T47D (cell line): ENCODE data around the gene NXPE4.
"Not testable (repeated sequence)": the region's sequence is repeated elsewhere in the genome, so short reads cannot be mapped to it uniquely, and the experiment has no call there.

Experiments used
- DNase-seq, 2 experiments: peaks; one replicate each; pipeline versions ENCODE4 v3.0.0 to v3.0.0-alpha.2; 2011 to 2012; ENCODE audit warnings: low read depth in 1 of 2, low spot score in 1 of 2
- JUND ChIP-seq: IDR thresholded peaks from 2 replicates; pipeline ENCODE4 v1.6.1; 2012; ENCODE audit warnings: low read depth
- in situ Hi-C: cut with HindIII; loops from 2 replicates; pipeline ENCODE4 v1.10.0; 2016; ENCODE audit warnings: low sequenced_read_pairs, low pct_unique_long_range_greater_than_20kb

NXPE4 gene

DNA sequence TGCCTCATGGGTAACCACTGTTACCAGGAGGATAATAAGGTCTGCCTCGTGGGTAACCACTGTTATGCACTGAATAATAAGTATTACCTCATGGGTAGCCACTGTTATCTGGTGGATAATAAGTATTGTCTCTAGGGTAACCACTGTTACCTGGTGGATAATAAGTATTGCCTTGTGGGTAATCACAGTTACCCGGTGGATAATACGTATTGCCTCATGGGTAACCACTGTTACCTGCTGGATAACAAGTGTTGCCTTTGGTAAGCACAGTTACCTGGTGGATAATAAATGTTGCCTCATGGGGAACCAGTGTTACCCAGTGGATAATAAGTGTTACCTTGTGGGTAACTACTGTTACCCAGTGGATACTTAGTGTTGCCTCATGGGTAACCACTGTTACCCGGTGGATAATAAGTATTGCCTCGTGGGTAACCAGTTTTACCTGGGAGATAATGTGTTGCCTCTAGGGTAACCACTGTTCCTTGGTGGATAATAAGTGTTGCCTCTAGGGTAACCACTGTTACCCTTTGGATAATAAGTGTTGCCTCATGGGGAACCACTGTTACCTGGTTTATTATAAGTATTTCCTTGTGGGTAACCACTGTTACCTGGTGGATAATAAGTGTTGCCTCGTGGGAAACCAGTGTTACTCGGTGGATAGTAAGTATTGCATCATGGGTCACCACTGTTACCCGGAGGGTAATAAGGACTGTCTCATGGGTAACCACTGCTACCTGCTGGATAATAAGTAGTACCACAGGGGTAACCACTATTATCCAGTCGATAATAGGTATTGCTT is 10.6 kb upstream of the NXPE4 start:
- DNase-seq = peak in 1 of 2 experiments; percentile 30
- no peak for TF ChIP-seq JUND
- in situ Hi-C loops = no loop called here

DNA sequence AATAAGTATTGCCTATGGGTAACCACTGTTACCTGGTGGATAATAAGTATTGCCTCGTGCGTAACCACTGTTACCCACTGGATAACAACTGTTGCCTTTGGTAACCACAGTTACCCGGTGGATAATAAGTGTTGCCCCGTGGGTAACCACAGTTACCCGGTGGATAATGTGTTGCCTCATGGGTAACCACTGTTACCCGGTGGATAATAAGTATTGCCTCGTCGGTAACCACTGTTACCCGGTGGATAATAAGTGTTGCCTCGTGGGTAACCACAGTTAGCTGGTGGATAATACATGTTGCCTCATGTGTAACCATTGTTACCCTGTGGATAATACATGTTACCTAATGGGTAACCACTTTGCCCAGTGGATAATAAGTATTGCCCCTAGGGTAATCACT is 9.8 kb upstream of the NXPE4 start:
- no peak for TF ChIP-seq JUND

DNA sequence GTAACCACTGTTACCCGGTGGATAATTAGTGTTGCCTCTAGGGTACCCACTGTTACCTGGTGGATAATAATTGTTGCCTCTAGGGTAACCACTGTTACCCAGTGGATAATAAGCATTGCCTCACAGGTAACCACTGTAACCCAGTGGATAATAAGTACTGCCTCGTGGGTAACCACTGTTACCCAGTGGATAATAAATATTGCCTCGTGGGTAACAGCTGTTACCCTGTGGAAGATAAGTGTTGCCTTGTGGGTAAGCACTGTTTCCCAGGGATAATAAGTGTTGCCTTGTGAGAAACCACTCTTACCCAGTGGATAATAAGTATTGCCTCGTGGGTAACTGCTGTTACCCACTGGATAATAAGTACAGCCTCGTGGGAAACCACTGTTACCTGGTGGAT is 9.3 kb upstream of the NXPE4 start:
- in situ Hi-C loops = no loop called here
- no peak for TF ChIP-seq JUND
- DNase-seq = no peak

More for the DNA sequence above, 9.8 kb upstream of the NXPE4 start:
- in situ Hi-C loops = no loop called here
- DNase-seq = no peak

DNA sequence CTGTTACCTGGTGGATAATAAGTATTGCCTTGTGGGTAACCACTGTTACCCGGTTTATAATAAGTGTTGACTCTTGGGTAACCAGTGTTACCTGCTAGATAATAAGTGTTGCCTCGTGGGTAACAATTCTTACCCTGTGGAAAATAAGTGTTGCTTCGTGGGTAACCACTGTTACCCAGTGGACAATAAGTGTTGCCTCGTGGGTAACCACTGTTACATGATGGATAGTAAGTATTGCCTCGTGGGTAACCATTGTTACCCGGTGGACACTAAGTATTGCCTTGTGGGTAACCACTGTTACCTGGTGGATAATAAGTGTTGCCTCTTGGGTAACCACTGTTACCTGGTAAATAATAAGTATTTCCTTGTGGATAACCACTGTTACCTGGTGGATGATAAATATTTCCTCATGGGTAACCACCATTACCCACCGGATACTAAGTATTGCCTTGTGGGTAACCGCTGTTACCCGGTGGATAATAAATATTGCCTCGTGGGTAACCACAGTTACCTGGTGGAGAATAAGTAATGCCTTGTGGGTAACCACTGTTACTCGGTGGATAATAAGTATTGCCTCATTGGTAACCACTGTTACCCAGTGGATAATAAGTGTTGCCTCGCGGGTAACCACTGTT is 8.7 kb upstream of the NXPE4 start:
- DNase-seq = no peak
- in situ Hi-C loops = no loop called here
- no peak for TF ChIP-seq JUND

DNA sequence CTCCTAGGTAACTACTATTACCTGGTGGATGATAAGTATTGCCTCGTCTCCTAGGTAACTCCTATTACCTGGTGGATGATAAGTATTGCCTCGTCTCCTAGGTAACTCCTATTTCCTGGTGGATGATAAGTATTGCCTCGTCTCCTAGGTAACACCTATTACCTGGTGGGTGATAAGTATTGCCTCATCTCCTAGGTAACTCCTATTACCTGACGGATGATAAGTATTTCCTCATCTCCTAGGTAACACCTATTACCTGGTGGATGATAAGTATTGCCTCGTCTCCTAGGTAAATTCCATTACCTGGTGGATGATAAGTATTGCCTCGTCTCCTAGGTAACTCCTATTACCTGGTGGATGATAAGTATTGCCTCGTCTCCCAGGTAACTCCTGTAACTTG is 7.6 kb upstream of the NXPE4 start:
- DNase-seq, in situ Hi-C loops: not testable (repeated sequence)

DNA sequence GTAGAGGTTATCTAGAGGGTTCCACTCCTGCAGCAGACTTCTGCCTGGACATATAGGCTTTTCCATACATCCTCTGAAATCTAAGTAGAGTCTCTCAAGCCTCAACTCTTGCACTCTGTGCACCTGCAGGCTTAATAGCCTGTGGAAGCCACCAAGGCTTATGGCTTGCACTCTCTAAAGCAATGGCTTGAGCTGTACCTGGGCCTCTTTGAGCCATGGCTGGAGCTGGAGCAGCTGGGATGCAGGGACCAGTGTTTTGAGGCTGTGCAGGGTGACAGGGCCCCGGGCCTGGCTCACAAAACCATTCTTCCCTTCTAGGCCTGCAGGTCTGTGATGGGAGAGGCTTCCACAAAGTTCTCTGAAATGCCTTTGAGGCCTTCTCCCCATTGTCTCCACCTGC is 2.9 kb upstream of the NXPE4 start:
- TF ChIP-seq JUND = no peak
- no peak for DNase-seq
- in situ Hi-C loops = no loop called here

DNA sequence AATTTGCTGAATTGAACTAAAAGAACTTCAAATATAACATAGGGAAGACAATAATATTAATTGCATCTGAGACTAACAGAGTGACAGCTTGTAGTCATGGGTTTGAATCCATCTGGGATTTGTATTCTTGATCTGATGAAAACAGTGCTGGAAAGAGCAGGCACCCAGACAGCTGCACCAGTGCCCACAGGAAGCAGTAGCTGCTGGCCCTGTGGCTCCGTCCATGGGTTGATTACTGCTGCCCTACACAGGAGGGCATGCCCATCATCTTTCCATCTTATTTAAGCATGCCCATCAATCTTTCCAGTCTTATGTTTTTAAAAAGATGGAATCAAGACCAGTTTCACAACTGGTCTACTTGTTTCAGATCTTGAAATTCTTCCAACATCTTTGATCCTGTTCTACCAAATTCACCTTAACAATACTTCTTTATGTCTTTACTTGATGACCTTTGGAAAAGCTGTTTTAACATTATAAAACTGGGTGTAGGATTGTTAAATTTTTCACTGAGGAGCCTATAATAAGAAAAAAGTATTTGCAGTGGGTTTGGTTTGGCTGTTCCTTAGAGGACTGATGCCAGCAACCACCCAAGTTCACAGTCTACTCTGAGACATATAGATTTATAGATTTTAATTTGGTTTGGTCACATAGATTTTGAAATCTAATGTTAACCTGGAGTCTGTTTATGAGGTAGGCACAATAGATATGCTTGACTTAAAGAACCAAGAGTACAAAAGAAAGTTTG is 761 bp upstream of the NXPE4 start:
- in situ Hi-C loops = no loop called here
- no peak for TF ChIP-seq JUND
- DNase-seq = no peak

DNA sequence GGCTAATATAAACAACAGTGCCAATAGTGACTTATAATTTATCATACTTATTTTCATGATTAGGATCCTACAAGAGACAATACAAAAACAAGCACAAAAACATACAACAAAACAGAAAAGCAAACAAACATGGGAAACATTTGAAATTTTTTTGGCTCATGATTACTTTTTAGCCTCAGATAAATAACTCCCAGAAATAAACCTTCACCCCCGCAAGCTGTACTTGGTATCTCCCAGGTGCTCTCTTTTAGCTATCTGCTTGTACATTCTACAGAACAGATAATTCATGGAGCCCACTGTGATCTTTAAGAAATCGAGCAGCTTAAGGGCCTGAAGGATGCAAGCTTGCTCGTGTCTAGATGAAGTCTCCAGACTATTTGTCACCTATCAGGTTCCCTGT is 883 bp downstream of the NXPE4 start:
- DNase-seq = no peak
- in situ Hi-C loops = no loop called here
- no peak for TF ChIP-seq JUND

DNA sequence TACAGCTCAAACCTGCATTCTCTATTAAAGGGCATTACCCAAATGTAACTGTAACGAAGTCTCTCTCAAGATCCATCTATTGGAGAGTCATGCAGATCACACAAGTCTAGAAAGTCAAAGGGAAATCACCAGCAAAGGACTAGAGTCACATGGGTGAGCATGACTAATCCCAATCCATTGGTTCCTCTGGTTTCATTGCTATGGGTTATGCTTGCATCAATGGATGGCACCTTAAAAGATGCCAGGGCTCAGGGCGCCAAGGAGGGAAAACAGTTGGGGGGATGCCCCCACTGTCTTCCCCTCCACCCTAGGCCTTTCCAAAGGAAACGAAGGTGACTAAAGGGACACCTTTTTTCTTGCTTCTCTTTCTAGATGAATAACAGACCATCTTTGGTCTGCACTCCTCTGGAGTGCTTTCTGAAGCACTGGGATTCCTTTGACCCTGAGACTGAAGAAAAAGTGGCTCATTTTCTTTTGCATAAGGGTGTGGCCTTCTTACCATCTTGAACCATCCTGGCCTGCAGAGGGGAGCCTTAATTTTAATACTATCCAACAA is 8.1 kb downstream of the NXPE4 start:
- in situ Hi-C loops = no loop called here
- no peak for TF ChIP-seq JUND
- no peak for DNase-seq

DNA sequence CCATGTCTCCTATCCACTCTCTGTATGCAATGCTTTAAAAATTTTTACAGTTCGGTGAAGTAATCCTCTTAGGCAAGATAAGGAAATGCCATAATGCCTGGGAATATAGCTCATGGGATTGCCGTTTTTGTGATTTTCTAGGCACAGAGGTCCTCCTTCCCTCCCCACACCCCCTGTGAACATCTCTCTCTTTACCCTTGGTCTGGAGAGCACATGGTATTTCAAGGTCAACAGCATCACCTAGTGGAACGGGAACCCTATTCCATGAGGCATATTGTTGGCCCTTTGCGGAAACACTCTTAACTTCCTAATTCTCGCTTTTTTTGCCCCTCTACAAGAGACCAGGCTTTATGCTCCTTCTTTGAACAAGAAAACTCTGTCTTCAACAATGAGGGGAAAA is 8.8 kb downstream of the NXPE4 start:
- peak in 1 of 2 experiments; percentile 33 for DNase-seq
- no peak for TF ChIP-seq JUND
- in situ Hi-C loops = no loop called here

DNA sequence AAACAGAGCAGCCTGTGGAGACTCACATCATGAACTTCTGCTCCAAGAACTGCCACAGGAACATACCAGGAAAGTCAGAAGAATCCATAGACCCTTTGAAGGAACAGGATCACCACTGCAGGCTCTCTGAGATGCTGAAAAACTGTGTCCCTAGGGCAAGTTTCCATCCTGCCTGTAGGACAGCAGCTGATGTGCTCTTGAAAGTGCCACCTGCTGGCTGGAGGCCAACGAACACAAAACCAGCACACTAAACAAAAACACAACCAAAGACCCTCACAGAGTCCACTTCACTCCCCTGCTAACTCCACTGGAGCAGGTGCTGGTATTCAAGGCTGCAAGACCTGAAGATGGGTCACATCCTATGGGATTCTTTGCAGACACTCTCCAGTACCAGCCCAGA is 23.9 kb downstream of the NXPE4 start:
- no peak for TF ChIP-seq JUND
- DNase-seq = no peak
- in situ Hi-C loops = no loop called here

DNA sequence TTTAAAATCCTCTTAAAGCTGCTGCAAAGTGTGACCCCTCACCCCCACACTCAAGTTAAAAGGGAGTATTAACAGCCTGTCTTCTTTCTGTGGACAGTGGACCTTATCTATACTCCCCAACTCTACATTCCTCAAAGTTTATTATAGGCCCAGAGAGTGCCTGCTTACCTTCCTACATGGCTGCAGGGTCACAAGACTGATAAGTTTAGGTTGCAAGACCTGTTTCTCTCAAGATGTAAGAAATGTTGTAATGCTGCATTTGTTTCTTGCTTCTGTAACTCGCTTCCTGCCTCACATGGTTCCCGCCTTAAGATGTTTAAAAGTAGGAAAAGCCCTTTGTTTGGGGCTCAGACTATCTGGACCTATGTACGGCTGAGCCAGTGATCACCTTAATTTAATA is 25.8 kb downstream of the NXPE4 start:
- DNase-seq = no peak
- TF ChIP-seq JUND = no peak
- in situ Hi-C loops = no loop called here

DNA sequence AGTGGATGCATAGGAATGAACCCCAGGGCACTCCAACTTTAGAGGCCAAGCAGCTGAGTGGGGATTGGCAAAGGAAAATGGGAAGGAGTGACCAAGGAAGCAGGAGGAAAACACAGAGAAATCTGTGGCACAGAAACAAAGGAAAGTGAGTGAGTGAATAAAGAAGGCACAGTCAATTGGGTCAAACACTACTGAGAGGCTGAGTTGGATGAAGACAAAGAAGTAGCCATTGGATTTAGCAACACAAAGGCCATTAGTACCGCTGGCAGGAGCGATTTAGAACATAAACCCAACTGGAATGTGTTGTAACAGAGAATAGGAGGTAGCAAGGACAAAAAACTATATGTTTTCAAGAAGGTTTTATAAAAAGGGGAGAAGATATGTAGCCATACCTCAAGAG is 29.3 kb downstream of the NXPE4 start:
- in situ Hi-C loops = no loop called here
- no peak for DNase-seq
- TF ChIP-seq JUND = no peak
